ENCODE data around the gene FBXL19.

DNA sequence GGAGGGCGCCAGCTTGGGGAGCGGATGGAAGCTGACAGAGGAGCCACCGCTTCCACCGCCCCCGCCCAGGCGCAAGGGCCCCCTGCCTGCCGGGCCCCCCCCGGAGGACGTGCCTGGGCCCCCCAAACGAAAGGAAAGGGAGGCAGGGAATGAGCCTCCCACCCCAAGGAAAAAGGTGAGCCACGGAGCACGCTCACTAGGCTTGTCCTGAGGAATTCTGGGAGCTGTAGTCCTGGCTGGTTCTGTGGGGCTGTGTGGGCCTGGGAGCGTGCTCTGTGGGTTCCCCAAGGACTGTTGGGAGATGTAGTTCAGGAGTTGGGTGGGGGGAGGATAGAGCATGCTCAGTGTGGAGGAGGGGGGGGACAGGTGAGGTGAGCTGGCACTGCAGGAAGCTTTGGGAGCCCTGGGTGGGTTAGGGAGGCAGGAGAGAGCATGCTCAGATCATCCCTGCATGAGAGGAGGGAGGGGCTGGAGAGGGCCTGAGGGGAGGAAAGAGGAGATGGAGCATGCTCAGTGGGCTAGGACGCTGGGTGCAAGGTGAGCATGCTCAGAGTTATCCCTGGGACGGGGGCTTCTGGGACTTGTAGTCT is 4.5 kb downstream of the FBXL19 start:
- TF ChIP-seq, protein P1, sequence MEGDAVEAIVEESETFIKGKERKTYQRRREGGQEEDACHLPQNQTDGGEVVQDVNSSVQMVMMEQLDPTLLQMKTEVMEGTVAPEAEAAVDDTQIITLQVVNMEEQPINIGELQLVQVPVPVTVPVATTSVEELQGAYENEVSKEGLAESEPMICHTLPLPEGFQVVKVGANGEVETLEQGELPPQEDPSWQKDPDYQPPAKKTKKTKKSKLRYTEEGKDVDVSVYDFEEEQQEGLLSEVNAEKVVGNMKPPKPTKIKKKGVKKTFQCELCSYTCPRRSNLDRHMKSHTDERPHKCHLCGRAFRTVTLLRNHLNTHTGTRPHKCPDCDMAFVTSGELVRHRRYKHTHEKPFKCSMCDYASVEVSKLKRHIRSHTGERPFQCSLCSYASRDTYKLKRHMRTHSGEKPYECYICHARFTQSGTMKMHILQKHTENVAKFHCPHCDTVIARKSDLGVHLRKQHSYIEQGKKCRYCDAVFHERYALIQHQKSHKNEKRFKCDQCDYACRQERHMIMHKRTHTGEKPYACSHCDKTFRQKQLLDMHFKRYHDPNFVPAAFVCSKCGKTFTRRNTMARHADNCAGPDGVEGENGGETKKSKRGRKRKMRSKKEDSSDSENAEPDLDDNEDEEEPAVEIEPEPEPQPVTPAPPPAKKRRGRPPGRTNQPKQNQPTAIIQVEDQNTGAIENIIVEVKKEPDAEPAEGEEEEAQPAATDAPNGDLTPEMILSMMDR (tag by site-specific recombination; IDR thresholded peaks at IDR 0.05): no peak
- TF ChIP-seq ZNF174 (tag by site-specific recombination; IDR thresholded peaks at IDR 0.05) (no peak), ZEB2 (tag by site-specific recombination; IDR thresholded peaks at IDR 0.05) (no peak), ZIC2 (tag by site-specific recombination; IDR thresholded peaks at IDR 0.05) (peak; percentile 44; the same call in 1 of the 2 replicates), ZNF623 (tag by site-specific recombination; IDR thresholded peaks at IDR 0.05) (no peak), HOXA7 (CRISPR knock-in tag; IDR thresholded peaks at IDR 0.05; ENCODE audit: borderline replicate concordance) (no peak), ZNF16 (tag by site-specific recombination; IDR thresholded peaks at IDR 0.05; ENCODE audit: low read depth) (no peak), ZNF169 (tag by site-specific recombination; IDR thresholded peaks at IDR 0.05) (no peak)
- TF ChIP-seq, protein P2, sequence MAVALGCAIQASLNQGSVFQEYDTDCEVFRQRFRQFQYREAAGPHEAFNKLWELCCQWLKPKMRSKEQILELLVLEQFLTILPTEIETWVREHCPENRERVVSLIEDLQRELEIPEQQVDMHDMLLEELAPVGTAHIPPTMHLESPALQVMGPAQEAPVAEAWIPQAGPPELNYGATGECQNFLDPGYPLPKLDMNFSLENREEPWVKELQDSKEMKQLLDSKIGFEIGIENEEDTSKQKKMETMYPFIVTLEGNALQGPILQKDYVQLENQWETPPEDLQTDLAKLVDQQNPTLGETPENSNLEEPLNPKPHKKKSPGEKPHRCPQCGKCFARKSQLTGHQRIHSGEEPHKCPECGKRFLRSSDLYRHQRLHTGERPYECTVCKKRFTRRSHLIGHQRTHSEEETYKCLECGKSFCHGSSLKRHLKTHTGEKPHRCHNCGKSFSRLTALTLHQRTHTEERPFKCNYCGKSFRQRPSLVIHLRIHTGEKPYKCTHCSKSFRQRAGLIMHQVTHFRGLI (tag by site-specific recombination; IDR thresholded peaks at IDR 0.05): no peak
- TF ChIP-seq, protein P3, sequence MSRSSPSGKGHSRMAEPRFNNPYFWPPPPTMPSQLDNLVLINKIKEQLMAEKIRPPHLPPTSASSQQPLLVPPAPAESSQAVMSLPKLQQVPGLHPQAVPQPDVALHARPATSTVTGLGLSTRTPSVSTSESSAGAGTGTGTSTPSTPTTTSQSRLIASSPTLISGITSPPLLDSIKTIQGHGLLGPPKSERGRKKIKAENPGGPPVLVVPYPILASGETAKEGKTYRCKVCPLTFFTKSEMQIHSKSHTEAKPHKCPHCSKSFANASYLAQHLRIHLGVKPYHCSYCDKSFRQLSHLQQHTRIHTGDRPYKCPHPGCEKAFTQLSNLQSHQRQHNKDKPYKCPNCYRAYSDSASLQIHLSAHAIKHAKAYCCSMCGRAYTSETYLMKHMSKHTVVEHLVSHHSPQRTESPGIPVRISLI (tag by site-specific recombination; IDR thresholded peaks at IDR 0.05): no peak
